T follicular helper cell (primary cell): ENCODE measurements around the gene SEM1.
"Not testable (repeated sequence)": the region's sequence is repeated elsewhere in the genome, so short reads cannot be mapped to it uniquely, and the experiment has no call there.

Experiments used
- DNase-seq: peaks from one replicate; pipeline ENCODE4 v3.0.0-alpha.2; 2020; ENCODE audit warnings: low read depth

Gene SEM1

GRCh38 chr7:96663457-96663856 lies 46.2 kb downstream of the SEM1 start:
- no peak for DNase-seq

GRCh38 chr7:96662151-96662550 lies 47.5 kb downstream of the SEM1 start:
- not testable (repeated sequence) for DNase-seq

- DNase-seq, result no peak
Measured at GRCh38 chr7:96658022-96658412, 51.6 kb downstream of the SEM1 start.

- DNase-seq, result no peak
Measured at GRCh38 chr7:96657347-96658021, 52.2 kb downstream of the SEM1 start.

- DNase-seq, result no peak
Measured at GRCh38 chr7:96655956-96656355, 53.7 kb downstream of the SEM1 start.

GRCh38 chr7:96654630-96655188 lies 54.9 kb downstream of the SEM1 start:
- DNase-seq, result no peak

GRCh38 chr7:96649981-96650380 lies 59.7 kb downstream of the SEM1 start:
- no peak for DNase-seq

GRCh38 chr7:96648784-96649183 lies 60.9 kb downstream of the SEM1 start:
- DNase-seq, result no peak

- no peak for DNase-seq
Measured at GRCh38 chr7:96647733-96648132, 61.9 kb downstream of the SEM1 start.

- DNase-seq, result no peak
Measured at GRCh38 chr7:96645084-96645483, 64.6 kb downstream of the SEM1 start.

- not testable (repeated sequence) for DNase-seq
Measured at GRCh38 chr7:96643436-96643835, 66.2 kb downstream of the SEM1 start.

- DNase-seq, result no peak
Measured at GRCh38 chr7:96640054-96640453, 69.6 kb downstream of the SEM1 start.
